Coronary artery (tissue), 2 donors: ENCODE measurements around the gene C3orf52.
"Not testable (repeated sequence)": the region's sequence is repeated elsewhere in the genome, so short reads cannot be mapped to it uniquely, and the experiment has no call there.

Experiments used
- DNase-seq: peaks from one replicate; pipeline ENCODE4 v3.0.0-alpha.2; 2017; ENCODE audit warnings: low spot score
- H3K27ac ChIP-seq, 2 donors: fragments of 200-600 bp; sonication (generic); one replicate each; pipeline ENCODE4 v1.5.1; 2016 to 2019
- H3K4me3 ChIP-seq: fragments of 200-600 bp; sonication (generic); 2 replicates; pipeline ENCODE4 v1.5.1; 2016; ENCODE audit warnings: mild to moderate bottlenecking, moderate library complexity
- TF ChIP-seq, protein P1 (sequence below): fragments of 200-600 bp; sonication (generic); IDR thresholded peaks from one replicate; pipeline ENCODE4 v1.5.1; 2019; ENCODE audit warnings: antibody characterized with exemption

Gene C3orf52

DNA sequence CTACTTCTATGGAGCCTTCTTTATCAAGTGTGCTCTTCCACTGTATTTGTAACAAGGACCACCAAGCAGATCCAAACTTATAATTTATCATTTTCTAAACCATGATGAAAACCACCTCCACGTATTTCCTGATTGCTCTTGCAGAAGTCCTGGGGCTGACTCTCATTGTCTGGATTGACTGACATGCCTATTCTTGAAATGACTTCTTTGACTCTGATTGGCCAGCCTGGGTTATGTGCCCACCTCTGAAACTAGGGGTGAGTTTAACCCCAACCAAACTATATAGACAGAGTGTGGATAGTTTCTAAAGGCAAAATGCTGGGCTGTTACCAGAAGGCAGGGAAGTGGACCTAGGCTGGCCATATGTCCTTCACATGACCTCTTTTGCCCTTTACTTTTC is 38.9 kb upstream of the C3orf52 start:
- no peak for DNase-seq
- no peak overlapping the region for H3K4me3 ChIP-seq
- TF ChIP-seq, protein P1, sequence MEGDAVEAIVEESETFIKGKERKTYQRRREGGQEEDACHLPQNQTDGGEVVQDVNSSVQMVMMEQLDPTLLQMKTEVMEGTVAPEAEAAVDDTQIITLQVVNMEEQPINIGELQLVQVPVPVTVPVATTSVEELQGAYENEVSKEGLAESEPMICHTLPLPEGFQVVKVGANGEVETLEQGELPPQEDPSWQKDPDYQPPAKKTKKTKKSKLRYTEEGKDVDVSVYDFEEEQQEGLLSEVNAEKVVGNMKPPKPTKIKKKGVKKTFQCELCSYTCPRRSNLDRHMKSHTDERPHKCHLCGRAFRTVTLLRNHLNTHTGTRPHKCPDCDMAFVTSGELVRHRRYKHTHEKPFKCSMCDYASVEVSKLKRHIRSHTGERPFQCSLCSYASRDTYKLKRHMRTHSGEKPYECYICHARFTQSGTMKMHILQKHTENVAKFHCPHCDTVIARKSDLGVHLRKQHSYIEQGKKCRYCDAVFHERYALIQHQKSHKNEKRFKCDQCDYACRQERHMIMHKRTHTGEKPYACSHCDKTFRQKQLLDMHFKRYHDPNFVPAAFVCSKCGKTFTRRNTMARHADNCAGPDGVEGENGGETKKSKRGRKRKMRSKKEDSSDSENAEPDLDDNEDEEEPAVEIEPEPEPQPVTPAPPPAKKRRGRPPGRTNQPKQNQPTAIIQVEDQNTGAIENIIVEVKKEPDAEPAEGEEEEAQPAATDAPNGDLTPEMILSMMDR: no peak
- no peak overlapping the region for H3K27ac ChIP-seq

DNA sequence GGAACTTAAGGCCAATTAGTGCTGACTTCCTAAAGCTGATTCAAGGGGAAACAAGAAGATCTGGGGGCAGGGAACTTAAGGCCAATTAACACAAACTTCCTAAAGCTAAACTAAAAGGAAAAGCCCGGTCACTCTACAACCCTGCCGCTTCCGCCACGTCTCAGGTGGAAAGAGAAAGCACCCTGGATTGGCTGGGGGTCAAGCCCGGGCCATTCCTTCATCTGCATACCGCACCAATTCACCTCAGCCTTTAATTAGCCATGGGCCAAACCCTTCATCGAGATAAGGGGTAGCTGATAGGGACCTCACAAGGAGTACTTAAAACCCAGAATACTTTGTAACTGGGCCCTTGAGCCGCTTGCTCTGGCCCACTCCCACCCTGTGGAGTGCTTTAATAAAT is 37.3 kb upstream of the C3orf52 start:
- no peak for DNase-seq
- Histone ChIP-seq H3K4me3 (no peak overlapping the region), H3K27ac (no peak overlapping the region)
- TF ChIP-seq, protein P1: no peak

DNA sequence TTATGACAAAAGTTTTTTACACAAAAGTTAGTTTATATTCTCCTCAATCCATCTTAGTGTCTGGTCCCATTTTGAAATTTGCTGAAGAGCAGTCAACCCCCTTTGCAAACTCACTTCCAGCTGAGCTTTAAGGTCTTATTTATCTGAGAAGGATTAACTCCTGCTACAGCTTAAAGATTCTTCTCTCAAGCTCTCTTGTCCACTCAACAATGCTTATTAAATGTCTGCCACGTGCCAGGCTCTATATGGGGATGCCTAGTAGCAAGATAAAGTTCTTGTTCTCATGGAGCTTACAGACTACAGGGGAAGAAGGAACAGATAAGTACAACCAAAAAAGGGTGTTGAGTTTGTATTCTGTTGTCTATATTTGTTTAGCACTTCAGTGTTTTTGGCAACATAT is 33.0 kb upstream of the C3orf52 start:
- DNase-seq: no peak
- Histone ChIP-seq H3K4me3 (no peak overlapping the region), H3K27ac (no peak overlapping the region)
- TF ChIP-seq, protein P1: no peak

DNA sequence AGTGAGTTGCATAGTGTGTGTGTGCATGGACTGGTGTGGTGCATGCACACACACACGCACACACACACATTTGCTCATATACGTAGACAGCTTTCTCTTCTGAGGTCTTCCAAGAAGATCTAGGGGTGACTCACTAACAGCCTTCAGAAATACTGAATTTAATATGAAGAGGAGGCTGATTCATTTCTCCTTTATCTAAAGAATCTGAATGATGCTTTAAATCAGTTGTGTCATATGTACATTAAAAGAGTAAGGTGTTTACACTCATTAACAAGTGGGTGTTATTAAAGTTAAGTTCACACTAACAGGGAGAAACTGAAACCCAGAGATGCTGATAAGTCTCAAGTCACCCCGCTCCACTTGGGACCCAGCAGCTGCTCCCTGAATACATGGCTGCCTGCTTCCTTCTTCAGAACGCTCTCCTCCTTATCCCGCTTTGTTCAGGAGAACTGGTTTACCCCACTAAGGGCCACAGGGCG is 29.7 kb upstream of the C3orf52 start:
- no peak for DNase-seq
- Histone ChIP-seq H3K4me3 (no peak overlapping the region), H3K27ac (no peak overlapping the region)
- TF ChIP-seq, protein P1: no peak

DNA sequence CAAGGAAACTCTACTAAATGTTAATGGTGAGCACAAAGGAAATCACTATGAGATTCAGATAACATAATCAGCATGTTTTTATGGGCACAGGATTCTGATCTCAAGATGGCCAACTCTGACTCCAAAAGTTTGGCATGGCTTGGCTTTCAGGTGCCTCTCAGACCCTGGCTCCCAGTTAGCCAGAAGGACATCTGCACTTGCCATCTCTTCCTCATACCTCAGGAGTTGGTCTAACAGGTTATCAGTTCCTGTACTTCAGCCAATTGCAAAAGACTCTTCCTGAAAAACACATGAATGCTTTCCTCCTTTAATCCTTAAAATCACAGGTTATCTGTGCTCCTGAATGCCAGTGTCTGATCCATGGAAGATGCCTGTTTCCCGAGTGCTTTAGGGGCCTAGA is 26.7 kb upstream of the C3orf52 start:
- Histone ChIP-seq H3K4me3 (no peak overlapping the region), H3K27ac (no peak overlapping the region)
- TF ChIP-seq, protein P1: no peak
- DNase-seq: no peak

DNA sequence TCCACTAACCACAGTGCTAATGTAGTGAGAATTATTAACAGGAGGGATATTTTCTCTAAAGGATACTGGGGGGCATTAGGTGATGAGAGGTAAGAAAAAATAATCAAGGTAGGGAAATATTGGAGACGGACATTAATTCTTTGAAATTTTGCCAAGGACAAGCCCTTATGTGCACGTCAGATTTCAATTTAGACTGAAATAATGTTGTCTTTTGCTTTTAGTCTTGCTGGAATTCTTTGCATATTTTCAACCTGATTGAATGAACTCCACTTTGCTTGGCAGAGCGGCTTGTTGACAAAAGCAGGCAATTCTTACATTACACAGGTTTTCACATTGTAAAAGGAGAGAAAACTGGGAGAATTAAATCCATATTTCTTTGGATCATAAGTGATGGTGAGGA is 25.0 kb upstream of the C3orf52 start:
- TF ChIP-seq, protein P1: no peak
- no peak overlapping the region for H3K27ac ChIP-seq
- no peak overlapping the region for H3K4me3 ChIP-seq
- DNase-seq: no peak

DNA sequence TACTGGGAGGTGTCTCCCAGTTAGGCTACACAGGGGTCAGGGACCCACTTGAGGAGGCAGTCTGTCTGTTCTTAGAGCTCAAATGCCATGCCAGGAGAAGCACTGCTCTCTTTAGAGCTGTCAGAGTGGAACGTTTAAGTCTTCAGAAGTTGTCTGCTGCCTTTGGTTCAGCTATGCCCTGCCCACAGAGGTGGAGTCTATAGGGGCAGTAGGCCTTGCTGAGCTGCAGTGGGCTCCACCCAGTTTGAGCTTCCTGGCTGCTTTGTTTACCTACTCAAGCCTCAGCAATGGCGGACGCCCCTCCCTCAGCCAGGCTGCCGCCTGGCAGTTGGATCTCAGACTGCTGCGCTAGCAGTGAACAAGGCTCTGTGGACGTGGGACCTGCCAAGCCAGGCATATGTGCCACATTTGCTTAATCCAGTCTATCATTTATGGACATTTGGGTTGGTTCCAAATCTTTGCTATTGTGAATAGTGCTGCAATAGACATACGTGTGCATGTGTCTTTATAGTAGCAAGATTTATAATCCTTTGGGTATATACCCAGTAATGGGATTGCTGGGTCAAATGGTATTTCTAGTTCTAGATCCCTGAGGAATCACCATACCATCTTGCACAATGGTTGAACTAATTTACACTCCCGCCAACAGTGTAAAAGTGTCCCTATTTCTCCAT is 13.7 kb upstream of the C3orf52 start:
- DNase-seq, H3K4me3 ChIP-seq, H3K27ac ChIP-seq: not testable (repeated sequence)
